Measurements from ENCODE around the gene AUH.

The AUH gene

GRCh38 chr9:91296354-91296753 lies 65.4 kb downstream of the AUH start:
- DNase-seq: no peak

GRCh38 chr9:91295357-91295756 lies 66.4 kb downstream of the AUH start:
- DNase-seq: no peak

GRCh38 chr9:91291866-91292265 lies 69.9 kb downstream of the AUH start:
- DNase-seq: no peak

GRCh38 chr9:91289244-91289643 lies 72.5 kb downstream of the AUH start:
- peak in 5 of 51 donors; percentile 2 to 8 (median 4) for DNase-seq

- DNase-seq: no peak
These were observed 75.9 kb downstream of the AUH start for GRCh38 chr9:91285729-91286353.

GRCh38 chr9:91282292-91282691 lies 79.4 kb downstream of the AUH start:
- DNase-seq: no peak

GRCh38 chr9:91279296-91280204 lies 82.2 kb downstream of the AUH start:
- DNase-seq: no peak

GRCh38 chr9:91276513-91276912 lies 85.2 kb downstream of the AUH start:
- no peak for DNase-seq

- DNase-seq: no peak
These were observed 86.1 kb downstream of the AUH start for GRCh38 chr9:91275655-91276054.

GRCh38 chr9:91274949-91275492 lies 86.7 kb downstream of the AUH start:
- DNase-seq: no peak

- DNase-seq: no peak
These were observed 87.7 kb downstream of the AUH start for GRCh38 chr9:91273853-91274552.

GRCh38 chr9:91271156-91271555 lies 90.6 kb downstream of the AUH start:
- no peak for DNase-seq

GRCh38 chr9:91269907-91270491 lies 91.7 kb downstream of the AUH start:
- no peak for DNase-seq

GRCh38 chr9:91266448-91266847 lies 95.3 kb downstream of the AUH start:
- no peak for DNase-seq

- DNase-seq: no peak
These were observed 96.2 kb downstream of the AUH start for GRCh38 chr9:91265514-91265913.

GRCh38 chr9:91261417-91261816 lies 100.3 kb downstream of the AUH start:
- DNase-seq: no peak

GRCh38 chr9:91259162-91259561 lies 102.6 kb downstream of the AUH start:
- DNase-seq: no peak

- DNase-seq: no peak
These were observed 103.3 kb downstream of the AUH start for GRCh38 chr9:91258451-91258850.

- DNase-seq: no peak
These were observed 105.5 kb downstream of the AUH start for GRCh38 chr9:91256235-91256634.

- DNase-seq: no peak
These were observed 106.4 kb downstream of the AUH start for GRCh38 chr9:91255327-91255726.

- no peak for DNase-seq
These were observed 108.2 kb downstream of the AUH start for GRCh38 chr9:91253488-91253887.

GRCh38 chr9:91248707-91249106 lies 113.0 kb downstream of the AUH start:
- DNase-seq: no peak

Measured in hypothalamus (tissue), 51 donors.